GM19438 (cell line): ENCODE data around the gene SPOCK2.
"Not testable (repeated sequence)": the region's sequence is repeated elsewhere in the genome, so short reads cannot be mapped to it uniquely, and the experiment has no call there.

Source experiments
- ATAC-seq: cut with Tn5 transposase; IDR thresholded peaks from one replicate; pipeline ENCODE4 v1.9.1; 2021; ENCODE audit warnings: low read depth; ENCODE audit not compliant: unreplicated experiment

Gene SPOCK2

DNA sequence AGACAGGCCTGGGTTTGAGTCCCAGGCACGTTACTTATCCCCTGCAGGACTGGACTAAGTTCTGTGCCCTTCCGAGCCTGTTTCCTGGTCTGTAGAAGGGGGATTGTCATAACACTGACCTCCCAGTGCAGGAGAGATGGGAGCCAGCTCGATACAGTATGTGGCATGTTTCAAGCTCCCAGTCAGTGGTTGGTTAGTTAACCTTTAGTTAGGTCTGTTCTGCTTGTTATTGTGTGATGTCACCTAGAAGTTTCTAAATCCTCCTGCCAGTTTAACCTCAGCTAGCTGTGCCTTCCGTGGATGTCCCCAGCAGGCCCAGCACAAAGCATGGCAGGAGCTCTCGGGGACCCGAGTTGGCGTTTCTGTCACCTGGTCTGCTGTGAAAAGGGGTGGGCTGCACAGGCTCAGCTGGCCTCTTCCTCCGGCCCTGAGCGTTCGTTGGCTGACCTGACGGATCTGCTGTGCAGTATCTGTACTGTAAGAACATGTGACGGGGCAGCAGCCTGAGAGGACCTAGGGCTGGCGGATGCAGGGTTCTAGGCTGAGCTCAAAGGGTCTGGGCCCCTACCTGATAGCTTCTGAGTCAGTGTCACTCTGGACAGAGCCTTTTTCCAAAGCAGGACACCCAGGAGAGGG is 53.0 kb downstream of the SPOCK2 start:
- no peak for ATAC-seq

DNA sequence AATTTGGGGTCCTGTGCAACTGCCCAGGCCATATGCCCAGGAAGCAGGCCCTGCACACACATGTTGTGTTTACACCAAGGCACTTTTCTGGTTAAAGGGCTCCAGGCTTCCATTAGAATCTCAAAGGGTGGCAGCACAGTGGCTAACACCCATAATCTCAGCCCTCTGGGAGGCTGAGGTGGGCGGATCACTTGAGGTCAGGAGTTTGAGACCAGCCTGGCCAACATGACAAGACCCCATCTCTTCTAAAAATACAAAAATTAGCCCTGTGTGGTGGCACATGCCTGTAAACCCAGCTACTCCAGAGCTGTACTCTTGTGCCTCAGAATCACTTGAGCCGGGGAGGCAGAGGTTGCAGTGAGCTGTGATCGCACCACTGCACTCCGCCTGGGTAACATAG is 53.6 kb downstream of the SPOCK2 start:
- ATAC-seq = no peak

- no peak for ATAC-seq
These were observed 54.3 kb downstream of the SPOCK2 start for GRCh38 chr10:72034040-72034499.

DNA sequence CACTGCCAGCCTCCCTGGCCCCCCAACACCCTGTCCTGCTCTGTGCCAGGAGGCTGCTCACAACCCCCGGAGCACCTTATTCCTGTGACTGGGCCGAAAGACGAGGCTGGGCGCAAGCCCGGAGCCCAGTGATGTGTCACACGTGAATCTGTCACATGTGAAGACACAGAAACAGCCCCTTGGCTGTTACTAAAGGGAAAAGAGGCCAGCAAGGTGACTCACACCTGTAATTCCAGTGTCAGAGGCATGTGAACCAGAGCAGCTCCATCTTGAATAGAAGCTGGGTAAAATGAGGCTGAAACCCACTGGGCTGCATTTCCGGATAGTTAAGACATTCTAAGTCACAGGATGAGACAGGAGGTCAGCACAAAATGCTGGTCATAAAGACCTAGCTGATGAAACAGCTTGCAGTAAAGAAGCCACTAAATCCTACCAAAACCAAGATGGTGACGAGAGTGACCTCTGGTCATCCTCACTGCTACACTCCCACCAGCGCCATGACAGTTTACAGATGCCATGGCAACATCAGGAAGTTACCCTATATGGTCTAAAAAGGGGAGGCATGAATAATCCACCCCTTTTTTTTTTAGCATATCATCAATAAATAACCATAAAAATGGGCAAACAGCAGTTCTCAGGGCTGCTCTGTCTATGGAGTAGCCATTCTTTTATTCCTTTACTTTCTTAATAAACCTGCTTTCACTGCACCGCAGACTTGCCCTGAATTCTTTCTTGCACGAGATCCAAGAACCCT is 55.8 kb downstream of the SPOCK2 start:
- not testable (repeated sequence) for ATAC-seq

DNA sequence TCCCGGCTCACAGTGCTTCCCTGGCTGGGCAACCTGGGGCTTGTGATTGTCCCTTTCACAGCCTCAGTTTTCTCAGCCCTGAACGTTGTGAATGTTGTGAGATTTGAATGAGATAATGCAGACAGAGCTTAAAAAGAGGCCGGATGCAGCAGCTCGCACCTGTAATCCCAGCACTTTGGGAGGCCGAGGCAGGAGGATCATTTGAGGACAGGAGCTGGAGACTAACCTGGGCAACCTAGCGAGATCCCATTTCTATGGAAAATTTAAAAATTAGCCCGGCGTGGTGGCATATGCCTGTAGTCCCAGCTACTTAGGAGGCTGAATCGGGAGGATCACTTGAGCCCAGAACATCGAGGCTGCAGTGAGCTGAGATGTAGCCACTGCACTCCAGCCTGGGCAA is 56.6 kb downstream of the SPOCK2 start:
- ATAC-seq = no peak

GRCh38 chr10:72030762-72031543 is 57.4 kb downstream of the SPOCK2 start:
- ATAC-seq = no peak

DNA sequence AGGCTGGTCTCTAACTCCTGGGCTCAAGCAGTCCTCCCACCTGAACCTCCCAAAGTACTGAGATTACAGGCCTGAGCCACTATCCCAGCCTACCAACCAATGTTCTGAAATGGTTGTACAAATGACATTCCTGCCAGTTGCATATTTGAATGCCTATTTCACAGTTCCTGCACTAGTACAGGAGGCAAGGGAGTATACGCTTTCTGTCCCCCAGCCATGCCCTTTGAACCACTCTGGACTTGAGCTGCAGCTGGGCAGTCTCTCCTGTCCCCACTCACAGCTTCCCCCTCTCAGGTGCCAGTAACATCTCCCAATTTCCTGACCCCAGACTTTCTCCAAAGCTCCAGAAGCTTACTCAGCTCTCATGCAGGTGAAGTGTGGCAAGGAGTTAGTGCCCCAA is 58.9 kb downstream of the SPOCK2 start:
- no peak for ATAC-seq

GRCh38 chr10:72027498-72027897 is 60.9 kb downstream of the SPOCK2 start:
- ATAC-seq = no peak

DNA sequence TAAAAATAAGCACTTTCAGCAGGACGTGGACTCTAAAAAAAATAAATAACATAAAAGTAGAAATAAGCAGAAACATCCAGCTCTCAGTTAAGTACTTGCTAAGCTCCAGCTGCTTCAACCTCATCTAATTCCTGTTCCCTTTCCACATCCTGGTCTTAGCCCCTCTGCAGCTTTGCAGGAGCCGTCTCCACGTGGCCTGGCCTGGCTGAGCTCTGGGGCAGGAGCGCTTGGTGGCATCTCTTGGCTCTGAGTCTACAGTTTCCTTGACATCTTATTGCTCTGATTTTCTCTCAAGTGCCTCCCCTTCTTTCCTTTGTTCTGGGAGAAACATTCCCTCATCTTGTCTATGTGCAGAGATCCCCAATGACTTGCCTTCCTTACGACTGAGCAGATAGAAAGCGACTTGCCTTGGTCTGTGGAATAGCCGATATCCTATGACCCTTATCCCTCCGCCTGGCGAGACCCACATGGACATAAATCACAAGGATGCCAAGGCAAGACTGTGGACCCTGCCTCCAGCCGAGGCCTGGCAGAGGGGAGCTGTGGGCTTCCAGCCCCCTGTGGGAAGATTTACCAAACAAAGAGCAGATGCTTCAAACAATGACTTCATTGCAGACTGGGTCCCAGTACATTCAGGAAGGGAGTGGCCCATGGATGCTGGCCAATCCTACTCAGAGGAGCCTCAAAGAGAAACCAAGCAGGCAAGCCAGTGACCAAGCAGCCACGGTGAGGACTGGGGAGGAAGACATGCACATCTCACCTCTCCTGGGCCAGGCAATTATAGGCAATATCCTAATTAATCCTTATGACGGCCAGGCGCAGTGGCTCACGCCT is 61.9 kb downstream of the SPOCK2 start:
- no peak for ATAC-seq

DNA sequence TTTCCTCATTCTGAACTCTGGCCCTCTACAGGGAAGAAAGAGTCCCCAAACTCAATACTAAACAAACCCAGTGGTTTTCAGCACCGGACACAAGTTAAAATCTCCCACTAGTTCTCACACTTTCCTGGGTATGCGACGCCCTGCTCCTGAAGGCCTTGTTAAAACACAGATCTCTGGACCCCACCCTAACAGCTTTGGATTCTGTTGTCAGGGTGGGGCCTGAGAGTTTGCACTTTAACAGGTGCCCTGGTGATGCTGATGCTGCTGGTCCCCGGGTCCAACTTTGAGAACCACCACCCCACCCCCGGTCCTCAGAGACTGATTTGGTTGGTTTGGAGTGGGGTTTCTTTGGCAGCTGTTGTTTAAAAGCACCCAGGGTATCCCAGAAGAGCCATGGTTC is 62.5 kb downstream of the SPOCK2 start:
- ATAC-seq = no peak

- ATAC-seq = no peak
These were observed 63.0 kb downstream of the SPOCK2 start for GRCh38 chr10:72025400-72025799.

GRCh38 chr10:72024596-72024995 is 63.8 kb downstream of the SPOCK2 start:
- ATAC-seq = no peak

- no peak for ATAC-seq
These were observed 66.1 kb downstream of the SPOCK2 start for GRCh38 chr10:72022228-72022627.

DNA sequence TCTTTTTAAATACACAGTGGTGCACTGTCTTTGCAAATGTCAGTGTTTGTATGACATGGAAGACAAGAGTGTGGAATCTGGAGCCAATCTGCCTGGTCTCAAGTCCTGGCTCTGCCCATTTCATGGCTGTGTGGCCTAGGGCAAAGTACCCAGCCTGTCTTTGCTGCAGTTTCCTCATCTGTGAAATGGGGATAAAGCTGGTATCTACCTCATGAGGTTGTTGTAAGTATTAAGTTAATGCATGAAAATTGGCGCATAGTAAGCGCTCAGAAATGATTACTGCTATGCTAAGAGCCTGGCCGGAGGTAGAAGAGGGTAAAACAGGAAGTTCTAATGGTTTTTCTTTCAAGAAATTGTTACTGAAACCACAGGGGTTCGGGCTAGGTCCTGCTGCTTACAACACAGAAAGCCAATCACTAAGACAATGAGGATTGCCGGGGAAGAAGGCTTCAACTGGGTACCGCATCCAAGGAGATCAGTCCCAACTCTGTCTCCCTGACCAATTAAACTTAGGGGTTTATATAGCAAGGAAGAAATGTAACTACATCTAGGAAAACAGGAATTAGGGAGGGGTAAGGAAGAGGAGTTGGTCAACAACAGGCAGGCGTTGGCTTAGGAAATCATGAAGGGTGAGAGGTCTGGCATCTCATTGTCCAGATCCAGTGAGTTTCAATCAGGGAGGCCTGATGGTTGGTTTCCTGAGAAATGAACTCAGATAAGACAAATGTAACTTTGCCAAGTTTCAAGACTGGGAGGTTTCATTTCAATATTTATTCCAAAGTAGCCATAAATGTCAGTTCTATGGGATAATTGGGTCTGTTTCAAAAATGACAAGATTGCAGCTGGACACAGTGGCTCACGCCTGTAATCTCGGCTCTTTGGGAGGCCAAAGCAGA is 67.2 kb downstream of the SPOCK2 start:
- no peak for ATAC-seq

DNA sequence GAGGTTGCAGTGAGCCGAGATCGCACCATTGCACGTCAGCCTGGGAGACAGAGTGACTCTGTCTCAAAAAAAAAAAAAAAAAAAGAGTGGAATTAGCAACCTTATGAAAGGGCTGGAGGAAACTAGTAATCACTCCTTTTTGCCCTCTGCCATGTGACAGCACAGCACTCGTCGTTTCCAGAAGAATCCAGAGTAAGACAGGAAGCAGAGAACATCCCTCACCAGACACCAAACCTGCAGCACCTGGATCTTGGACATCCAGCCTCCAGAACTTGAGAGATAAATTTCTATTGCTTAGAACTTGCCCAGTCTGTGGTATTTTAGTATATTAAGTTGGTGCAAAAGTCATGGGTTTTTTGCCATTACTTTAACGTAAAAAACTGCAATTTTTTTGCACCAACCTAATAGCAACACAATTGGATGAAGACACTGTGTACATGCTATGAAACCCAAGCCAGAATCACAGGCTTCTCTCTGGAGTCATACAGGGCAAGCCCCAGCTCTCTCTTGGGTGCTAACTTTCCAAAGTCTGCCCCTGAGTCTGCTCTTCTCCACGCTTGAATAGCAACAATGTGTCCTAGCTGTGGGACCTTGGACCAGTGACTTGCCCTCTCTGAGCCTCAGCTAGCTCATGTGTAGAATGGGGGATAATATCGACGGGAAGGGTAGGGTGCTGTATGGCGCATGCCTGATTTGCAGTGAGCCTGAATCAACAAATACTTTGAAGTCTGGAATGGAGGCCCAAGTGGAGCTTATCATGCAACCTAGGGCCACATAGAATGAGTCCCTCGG is 69.1 kb downstream of the SPOCK2 start:
- ATAC-seq = no peak

DNA sequence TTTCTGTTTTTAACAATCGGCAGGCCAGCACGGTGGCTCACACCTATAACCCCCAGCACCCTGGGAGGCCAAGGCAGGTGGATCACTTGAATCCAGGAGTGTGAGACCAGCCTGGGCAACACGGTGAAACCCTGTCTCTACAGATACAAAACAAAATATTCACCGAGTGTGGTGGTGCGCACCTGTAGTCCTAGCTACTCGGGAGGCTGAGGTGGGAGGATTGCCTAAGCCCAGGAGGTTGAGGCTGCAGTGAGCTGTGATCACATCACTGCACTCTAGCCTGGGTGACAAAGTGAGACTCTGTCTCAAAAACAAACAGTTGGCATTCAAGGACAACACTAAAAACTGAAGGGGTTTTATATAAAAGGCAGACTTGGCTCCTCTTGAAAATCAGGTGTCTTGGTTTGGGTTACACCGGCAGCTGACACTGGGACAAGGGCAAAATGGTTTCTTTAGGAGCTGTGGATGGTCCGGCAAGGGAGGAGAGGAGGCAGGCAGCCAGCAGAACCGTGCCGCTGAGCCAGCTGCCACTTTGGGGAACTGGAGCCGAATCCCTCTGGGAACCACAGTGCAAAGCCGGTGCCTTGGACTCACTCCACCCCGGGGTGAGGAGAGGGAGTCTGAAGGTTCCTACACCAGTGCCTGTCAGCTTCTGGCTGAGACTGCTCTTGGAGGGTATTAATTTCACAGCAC is 71.6 kb downstream of the SPOCK2 start:
- ATAC-seq = no peak

DNA sequence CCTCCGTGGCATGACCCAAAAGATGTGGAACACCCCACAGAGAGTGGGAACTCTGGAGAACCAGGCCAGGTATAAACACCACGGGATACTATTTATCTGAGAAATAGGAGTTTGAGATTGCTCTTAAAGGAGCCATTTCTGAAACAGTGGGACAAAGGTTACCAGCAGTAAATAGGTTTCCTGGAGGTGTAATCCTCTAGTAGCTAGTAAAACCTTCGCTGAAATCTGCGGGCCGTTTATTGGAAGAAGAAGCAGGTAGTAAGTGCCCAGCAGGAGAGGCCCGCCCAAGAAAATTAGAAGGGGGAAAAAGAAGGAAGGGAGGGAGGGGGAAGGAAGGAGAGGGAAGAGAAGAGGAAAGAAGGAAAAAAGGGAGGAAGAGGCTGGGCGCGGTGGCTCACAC is 72.5 kb downstream of the SPOCK2 start:
- ATAC-seq = no peak

- ATAC-seq = no peak
These were observed 73.4 kb downstream of the SPOCK2 start for GRCh38 chr10:72014785-72015480.
